ENCODE measurements around the gene CFAP57.

DNA sequence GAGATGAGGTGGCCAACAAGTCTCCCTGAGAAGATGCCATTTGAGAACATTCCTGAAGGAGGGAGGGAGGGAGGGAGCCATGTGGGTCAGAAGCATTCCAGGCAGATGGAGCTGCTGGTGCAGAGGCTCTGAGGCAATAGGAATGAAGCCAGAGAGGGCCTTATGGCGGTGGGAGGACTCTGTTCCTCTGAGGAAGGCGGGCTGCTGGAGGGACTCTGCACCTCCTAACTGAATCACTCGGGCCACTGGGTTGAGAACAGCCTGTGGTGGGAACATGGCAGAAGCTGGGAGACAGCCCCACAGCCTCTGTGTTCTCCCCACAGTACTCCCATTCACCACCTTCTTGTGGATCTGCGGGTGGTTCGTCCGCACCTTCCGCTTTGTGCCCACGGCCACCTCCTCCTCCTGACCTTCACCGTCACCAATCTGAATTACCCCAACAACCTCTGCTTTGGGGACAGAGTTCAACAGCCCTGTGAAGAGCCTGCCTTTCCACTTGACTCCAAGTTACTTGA lies 95.2 kb downstream of the CFAP57 start:
- TF ChIP-seq FOXA1 (IDR thresholded peaks at IDR 0.05) = no peak
- no peak for TF ChIP-seq FOXM1 (IDR thresholded peaks at IDR 0.05; ENCODE audit: borderline replicate concordance)
- no peak for TF ChIP-seq NFRKB (IDR thresholded peaks at IDR 0.05)
- no peak for TF ChIP-seq TARDBP (IDR thresholded peaks at IDR 0.05)
- no peak for TF ChIP-seq ELF4 (IDR thresholded peaks at IDR 0.05)
- no peak for TF ChIP-seq SP1 (IDR thresholded peaks at IDR 0.05)
- TF ChIP-seq SUZ12 (IDR thresholded peaks at IDR 0.05) = no peak
- no peak for TF ChIP-seq CTBP1 (IDR thresholded peaks at IDR 0.05; ENCODE audit: borderline replicate concordance)
- TF ChIP-seq L3MBTL2 (conservative IDR thresholded peaks at IDR 0.05) = no peak
- no peak for TF ChIP-seq BHLHE40 (IDR thresholded peaks at IDR 0.05; ENCODE audit: borderline replicate concordance)
- TF ChIP-seq FOXK2 (IDR thresholded peaks at IDR 0.05) = no peak
- TF ChIP-seq PKNOX1 (IDR thresholded peaks at IDR 0.05) = no peak
